HEK293 (cell line): ENCODE measurements around the gene RASSF8.
A peak's percentile ranks its signal among the peaks of the same experiment; 100 is the strongest.

ENCODE experiments used
- EGR2 ChIP-seq: fragments of 450-650 bp; formaldehyde crosslinking; IDR thresholded peaks from 2 replicates; pipeline ENCODE4 v1.5.1; 2016; ENCODE audit warnings: low read depth, missing biosample characterization, missing genetic modification characterization
- GFI1B ChIP-seq: fragments of 450-650 bp; formaldehyde crosslinking; IDR thresholded peaks from 2 replicates; pipeline ENCODE4 v1.5.1; 2016; ENCODE audit warnings: missing biosample characterization, missing genetic modification characterization
- KLF16 ChIP-seq: fragments of 450-650 bp; formaldehyde crosslinking; IDR thresholded peaks from 2 replicates; pipeline ENCODE4 v1.5.1; 2017; ENCODE audit warnings: missing biosample characterization, missing genetic modification characterization
- OSR2 ChIP-seq: fragments of 450-650 bp; formaldehyde crosslinking; IDR thresholded peaks from 2 replicates; pipeline ENCODE4 v1.5.1; 2016; ENCODE audit warnings: missing biosample characterization, missing genetic modification characterization
- PRDM1 ChIP-seq: fragments of 450-650 bp; formaldehyde crosslinking; IDR thresholded peaks from 2 replicates; pipeline ENCODE4; 2016; ENCODE audit warnings: missing biosample characterization, missing genetic modification characterization
- SCRT2 ChIP-seq: fragments of 450-650 bp; formaldehyde crosslinking; IDR thresholded peaks from 2 replicates; pipeline ENCODE4 v1.5.1; 2016; ENCODE audit warnings: missing biosample characterization, missing genetic modification characterization
- ZFP3 ChIP-seq: fragments of 450-650 bp; formaldehyde crosslinking; IDR thresholded peaks from 2 replicates; pipeline ENCODE4 v1.5.1; 2016; ENCODE audit warnings: low read depth, missing biosample characterization, missing genetic modification characterization
- ZFP37 ChIP-seq: fragments of 450-650 bp; formaldehyde crosslinking; IDR thresholded peaks from 2 replicates; pipeline ENCODE4 v1.5.1; 2016; ENCODE audit warnings: missing biosample characterization, missing genetic modification characterization
- ZNF146 ChIP-seq: fragments of 450-650 bp; formaldehyde crosslinking; IDR thresholded peaks from 2 replicates; pipeline ENCODE4 v1.5.1; 2016; ENCODE audit warnings: missing biosample characterization, missing genetic modification characterization
- ZNF169 ChIP-seq: fragments of 450-650 bp; formaldehyde crosslinking; IDR thresholded peaks from 2 replicates; pipeline ENCODE4 v1.5.1; 2016; ENCODE audit warnings: missing biosample characterization, missing genetic modification characterization
- ZNF184 ChIP-seq: fragments of 450-650 bp; IDR thresholded peaks from 2 replicates; pipeline ENCODE4 v1.5.1; 2018; ENCODE audit warnings: missing biosample characterization, mild to moderate bottlenecking, missing genetic modification characterization
- ZNF274 ChIP-seq, 2 experiments: fragments of 200-500 bp in 1 of 2; fragments of 450-650 bp in 1 of 2; sonication (Bioruptor generic) in 1 of 2; formaldehyde crosslinking in 1 of 2; IDR thresholded peaks; 2 replicates each; pipeline versions ENCODE4 v1.5.1 to v1.6.1; 2014 to 2016; ENCODE audit warnings: borderline replicate concordance in 1 of 2, inconsistent platforms in 1 of 2, low read length in 1 of 2, missing biosample characterization in 1 of 2, missing genetic modification characterization in 1 of 2
- ZNF37A ChIP-seq: fragments of 450-650 bp; IDR thresholded peaks from 2 replicates; pipeline ENCODE4 v1.5.1; 2018; ENCODE audit warnings: missing biosample characterization, missing genetic modification characterization
- ZNF501 ChIP-seq: fragments of 450-650 bp; formaldehyde crosslinking; IDR thresholded peaks from 2 replicates; pipeline ENCODE4 v1.5.1; 2016; ENCODE audit warnings: missing biosample characterization, missing genetic modification characterization
- ZNF521 ChIP-seq: fragments of 450-650 bp; formaldehyde crosslinking; IDR thresholded peaks from 2 replicates; pipeline ENCODE4 v1.5.1; 2017; ENCODE audit warnings: missing biosample characterization, mild to moderate bottlenecking, missing genetic modification characterization
- ZNF596 ChIP-seq: fragments of 450-650 bp; IDR thresholded peaks from 2 replicates; pipeline ENCODE4 v1.5.0; 2018; ENCODE audit warnings: missing biosample characterization, mild to moderate bottlenecking, missing genetic modification characterization, moderate library complexity
- ZNF621 ChIP-seq: fragments of 450-650 bp; formaldehyde crosslinking; IDR thresholded peaks from 2 replicates; pipeline ENCODE4 v1.5.1; 2017; ENCODE audit warnings: missing biosample characterization, missing genetic modification characterization
- ZNF623 ChIP-seq: fragments of 450-650 bp; formaldehyde crosslinking; IDR thresholded peaks from 2 replicates; pipeline ENCODE4 v1.5.1; 2016; ENCODE audit warnings: missing biosample characterization, missing genetic modification characterization
- ZNF660 ChIP-seq: fragments of 450-650 bp; IDR thresholded peaks from 2 replicates; pipeline ENCODE4 v1.5.1; 2018; ENCODE audit warnings: missing biosample characterization, mild to moderate bottlenecking, missing genetic modification characterization
- ZNF677 ChIP-seq: fragments of 450-650 bp; IDR thresholded peaks from 2 replicates; pipeline ENCODE4 v1.5.0; 2018; ENCODE audit warnings: missing biosample characterization, mild to moderate bottlenecking, missing genetic modification characterization, moderate library complexity
- ZNF76 ChIP-seq: fragments of 450-650 bp; formaldehyde crosslinking; IDR thresholded peaks from 2 replicates; pipeline ENCODE4; 2016; ENCODE audit warnings: low read depth, missing biosample characterization, missing genetic modification characterization, borderline replicate concordance
- ZNF768 ChIP-seq: fragments of 450-650 bp; formaldehyde crosslinking; IDR thresholded peaks from 2 replicates; pipeline ENCODE4 v1.5.1; 2018; ENCODE audit warnings: missing biosample characterization, mild to moderate bottlenecking, missing genetic modification characterization
- ZNF776 ChIP-seq: fragments of 450-650 bp; formaldehyde crosslinking; IDR thresholded peaks from 2 replicates; pipeline ENCODE4 v1.5.0; 2017; ENCODE audit warnings: missing biosample characterization, missing genetic modification characterization, borderline replicate concordance
- ZXDB ChIP-seq: fragments of 450-650 bp; formaldehyde crosslinking; IDR thresholded peaks from 2 replicates; pipeline ENCODE4 v1.5.1; 2016; ENCODE audit warnings: missing biosample characterization, missing genetic modification characterization
- TF ChIP-seq, protein P1 (sequence below): fragments of 450-650 bp; formaldehyde crosslinking; IDR thresholded peaks from 2 replicates; pipeline ENCODE4 v1.5.1; 2016; ENCODE audit warnings: missing biosample characterization, missing genetic modification characterization
- TF ChIP-seq, protein P2 (sequence below): fragments of 450-650 bp; formaldehyde crosslinking; IDR thresholded peaks from 2 replicates; pipeline ENCODE4 v1.5.1; 2017; ENCODE audit warnings: missing biosample characterization, missing genetic modification characterization
- TF ChIP-seq, protein P3 (sequence below): fragments of 450-650 bp; formaldehyde crosslinking; IDR thresholded peaks from 2 replicates; pipeline ENCODE4 v1.5.1; 2017; ENCODE audit warnings: missing biosample characterization, missing genetic modification characterization
- TF ChIP-seq, protein P4 (sequence below): fragments of 450-650 bp; IDR thresholded peaks from 2 replicates; pipeline ENCODE4 v1.5.1; 2018; ENCODE audit warnings: missing biosample characterization, missing genetic modification characterization
- TF ChIP-seq, protein P5 (sequence below): fragments of 450-650 bp; formaldehyde crosslinking; IDR thresholded peaks from 2 replicates; pipeline ENCODE4 v1.5.1; 2016; ENCODE audit warnings: missing biosample characterization, missing genetic modification characterization, low read depth
- TF ChIP-seq, protein P6 (sequence below): fragments of 450-650 bp; formaldehyde crosslinking; IDR thresholded peaks from 2 replicates; pipeline ENCODE4 v1.5.1; 2016; ENCODE audit warnings: missing biosample characterization, missing genetic modification characterization

The RASSF8 gene

DNA sequence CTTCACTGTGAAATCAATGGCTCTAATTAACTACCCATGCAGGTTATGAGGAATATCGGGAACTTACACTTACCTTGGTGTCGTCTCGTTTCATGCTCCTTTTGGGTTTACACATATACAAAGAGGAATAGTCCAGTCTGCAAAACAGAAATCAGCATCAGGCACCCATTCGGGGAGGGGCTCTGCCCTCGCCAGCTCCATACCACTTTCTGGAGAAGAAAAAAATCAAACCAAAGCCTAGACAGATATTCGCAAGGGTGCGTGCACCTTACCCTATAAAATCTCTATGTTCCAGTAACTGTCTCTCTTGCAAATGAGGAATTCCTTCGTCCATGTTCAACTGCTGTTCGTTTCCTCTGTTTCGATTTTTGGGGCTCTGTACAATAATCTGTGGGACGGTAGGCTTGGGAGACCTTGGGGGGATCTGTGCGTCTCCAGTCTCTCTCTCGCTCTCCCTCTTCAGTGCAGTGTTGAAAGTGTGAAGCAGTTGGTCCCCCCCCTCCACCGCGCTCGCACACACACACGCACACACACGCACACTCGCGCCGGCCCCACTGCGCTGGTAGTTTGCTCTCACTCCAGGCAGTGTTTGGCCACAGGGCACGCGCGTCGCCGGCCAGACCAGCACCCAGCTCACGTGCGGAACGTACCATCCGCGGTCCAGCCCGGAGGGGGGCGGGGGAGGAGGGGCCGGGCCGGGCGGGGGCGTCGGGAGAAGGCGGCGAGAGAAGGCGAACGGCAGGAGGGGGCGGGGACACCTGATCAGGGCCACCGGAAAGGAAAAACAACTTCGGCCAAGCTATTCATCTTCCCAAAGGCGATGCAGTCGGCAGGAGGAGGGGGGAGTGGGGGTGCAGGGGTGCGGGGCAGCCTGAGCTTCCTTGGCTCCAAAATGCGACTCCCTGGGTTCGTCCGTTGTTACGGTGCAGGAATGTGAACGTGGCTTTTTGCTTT lies 166.2 kb downstream of the RASSF8 start, which contains the start of gene BHLHE41 (continued):
- TF ChIP-seq, protein P1, sequence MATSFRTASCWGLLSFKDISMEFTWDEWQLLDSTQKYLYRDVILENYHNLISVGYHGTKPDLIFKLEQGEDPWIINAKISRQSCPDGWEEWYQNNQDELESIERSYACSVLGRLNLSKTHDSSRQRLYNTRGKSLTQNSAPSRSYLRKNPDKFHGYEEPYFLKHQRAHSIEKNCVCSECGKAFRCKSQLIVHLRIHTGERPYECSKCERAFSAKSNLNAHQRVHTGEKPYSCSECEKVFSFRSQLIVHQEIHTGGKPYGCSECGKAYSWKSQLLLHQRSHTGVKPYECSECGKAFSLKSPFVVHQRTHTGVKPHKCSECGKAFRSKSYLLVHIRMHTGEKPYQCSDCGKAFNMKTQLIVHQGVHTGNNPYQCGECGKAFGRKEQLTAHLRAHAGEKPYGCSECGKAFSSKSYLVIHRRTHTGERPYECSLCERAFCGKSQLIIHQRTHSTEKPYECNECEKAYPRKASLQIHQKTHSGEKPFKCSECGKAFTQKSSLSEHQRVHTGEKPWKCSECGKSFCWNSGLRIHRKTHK (tag by site-specific recombination), result no peak
- TF ChIP-seq, protein P2, sequence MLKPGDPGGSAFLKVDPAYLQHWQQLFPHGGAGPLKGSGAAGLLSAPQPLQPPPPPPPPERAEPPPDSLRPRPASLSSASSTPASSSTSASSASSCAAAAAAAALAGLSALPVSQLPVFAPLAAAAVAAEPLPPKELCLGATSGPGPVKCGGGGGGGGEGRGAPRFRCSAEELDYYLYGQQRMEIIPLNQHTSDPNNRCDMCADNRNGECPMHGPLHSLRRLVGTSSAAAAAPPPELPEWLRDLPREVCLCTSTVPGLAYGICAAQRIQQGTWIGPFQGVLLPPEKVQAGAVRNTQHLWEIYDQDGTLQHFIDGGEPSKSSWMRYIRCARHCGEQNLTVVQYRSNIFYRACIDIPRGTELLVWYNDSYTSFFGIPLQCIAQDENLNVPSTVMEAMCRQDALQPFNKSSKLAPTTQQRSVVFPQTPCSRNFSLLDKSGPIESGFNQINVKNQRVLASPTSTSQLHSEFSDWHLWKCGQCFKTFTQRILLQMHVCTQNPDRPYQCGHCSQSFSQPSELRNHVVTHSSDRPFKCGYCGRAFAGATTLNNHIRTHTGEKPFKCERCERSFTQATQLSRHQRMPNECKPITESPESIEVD (tag by site-specific recombination), result no peak
- TF ChIP-seq, protein P3, sequence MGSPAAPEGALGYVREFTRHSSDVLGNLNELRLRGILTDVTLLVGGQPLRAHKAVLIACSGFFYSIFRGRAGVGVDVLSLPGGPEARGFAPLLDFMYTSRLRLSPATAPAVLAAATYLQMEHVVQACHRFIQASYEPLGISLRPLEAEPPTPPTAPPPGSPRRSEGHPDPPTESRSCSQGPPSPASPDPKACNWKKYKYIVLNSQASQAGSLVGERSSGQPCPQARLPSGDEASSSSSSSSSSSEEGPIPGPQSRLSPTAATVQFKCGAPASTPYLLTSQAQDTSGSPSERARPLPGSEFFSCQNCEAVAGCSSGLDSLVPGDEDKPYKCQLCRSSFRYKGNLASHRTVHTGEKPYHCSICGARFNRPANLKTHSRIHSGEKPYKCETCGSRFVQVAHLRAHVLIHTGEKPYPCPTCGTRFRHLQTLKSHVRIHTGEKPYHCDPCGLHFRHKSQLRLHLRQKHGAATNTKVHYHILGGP (tag by site-specific recombination), result no peak
- TF ChIP-seq ZNF184 (tag by site-specific recombination), result no peak
- TF ChIP-seq ZFP3, result 0 out of 2 replicates have a peak, but pooled peaks have one; percentile 39
- no peak for TF ChIP-seq SCRT2
- no peak for TF ChIP-seq ZNF37A (tag by site-specific recombination)
- TF ChIP-seq ZFP37 (tag by site-specific recombination), result peak; percentile 47; the same call in 1 of the 2 replicates
- TF ChIP-seq PRDM1, result peak; percentile 56
- peak; percentile 29; the same call in 1 of the 2 replicates for TF ChIP-seq ZNF596 (tag by site-specific recombination)
- TF ChIP-seq EGR2 (tag by site-specific recombination), result peak; percentile 66
- TF ChIP-seq ZNF521, result no peak
- TF ChIP-seq, protein P4, sequence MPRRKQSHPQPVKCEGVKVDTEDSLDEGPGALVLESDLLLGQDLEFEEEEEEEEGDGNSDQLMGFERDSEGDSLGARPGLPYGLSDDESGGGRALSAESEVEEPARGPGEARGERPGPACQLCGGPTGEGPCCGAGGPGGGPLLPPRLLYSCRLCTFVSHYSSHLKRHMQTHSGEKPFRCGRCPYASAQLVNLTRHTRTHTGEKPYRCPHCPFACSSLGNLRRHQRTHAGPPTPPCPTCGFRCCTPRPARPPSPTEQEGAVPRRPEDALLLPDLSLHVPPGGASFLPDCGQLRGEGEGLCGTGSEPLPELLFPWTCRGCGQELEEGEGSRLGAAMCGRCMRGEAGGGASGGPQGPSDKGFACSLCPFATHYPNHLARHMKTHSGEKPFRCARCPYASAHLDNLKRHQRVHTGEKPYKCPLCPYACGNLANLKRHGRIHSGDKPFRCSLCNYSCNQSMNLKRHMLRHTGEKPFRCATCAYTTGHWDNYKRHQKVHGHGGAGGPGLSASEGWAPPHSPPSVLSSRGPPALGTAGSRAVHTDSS (tag by site-specific recombination), result no peak
- no peak for TF ChIP-seq ZNF274 (IDR thresholded peaks at IDR 0.05; ENCODE audit: low read length)
- no peak for TF ChIP-seq ZNF274 (tag by site-specific recombination; IDR thresholded peaks at IDR 0.05; ENCODE audit: borderline replicate concordance)
- TF ChIP-seq ZNF776, result no peak
- TF ChIP-seq ZXDB (tag by site-specific recombination), result no peak
- TF ChIP-seq ZNF169, result no peak
- no peak for TF ChIP-seq ZNF677 (tag by site-specific recombination)
- TF ChIP-seq, protein P5, sequence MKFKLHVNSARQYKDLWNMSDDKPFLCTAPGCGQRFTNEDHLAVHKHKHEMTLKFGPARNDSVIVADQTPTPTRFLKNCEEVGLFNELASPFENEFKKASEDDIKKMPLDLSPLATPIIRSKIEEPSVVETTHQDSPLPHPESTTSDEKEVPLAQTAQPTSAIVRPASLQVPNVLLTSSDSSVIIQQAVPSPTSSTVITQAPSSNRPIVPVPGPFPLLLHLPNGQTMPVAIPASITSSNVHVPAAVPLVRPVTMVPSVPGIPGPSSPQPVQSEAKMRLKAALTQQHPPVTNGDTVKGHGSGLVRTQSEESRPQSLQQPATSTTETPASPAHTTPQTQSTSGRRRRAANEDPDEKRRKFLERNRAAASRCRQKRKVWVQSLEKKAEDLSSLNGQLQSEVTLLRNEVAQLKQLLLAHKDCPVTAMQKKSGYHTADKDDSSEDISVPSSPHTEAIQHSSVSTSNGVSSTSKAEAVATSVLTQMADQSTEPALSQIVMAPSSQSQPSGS (tag by site-specific recombination), result no peak
- TF ChIP-seq ZNF621 (tag by site-specific recombination), result no peak
- no peak for TF ChIP-seq OSR2 (tag by site-specific recombination)
- no peak for TF ChIP-seq ZNF146 (tag by site-specific recombination)
- peak; percentile 51; the same call in 1 of the 2 replicates for TF ChIP-seq KLF16 (tag by site-specific recombination)
- TF ChIP-seq ZNF76 (tag by site-specific recombination), result no peak; the same call in 1 of the 2 replicates
- peak; percentile 90 for TF ChIP-seq ZNF501 (tag by site-specific recombination)
- no peak for TF ChIP-seq ZNF768 (tag by site-specific recombination)
- TF ChIP-seq, protein P6, sequence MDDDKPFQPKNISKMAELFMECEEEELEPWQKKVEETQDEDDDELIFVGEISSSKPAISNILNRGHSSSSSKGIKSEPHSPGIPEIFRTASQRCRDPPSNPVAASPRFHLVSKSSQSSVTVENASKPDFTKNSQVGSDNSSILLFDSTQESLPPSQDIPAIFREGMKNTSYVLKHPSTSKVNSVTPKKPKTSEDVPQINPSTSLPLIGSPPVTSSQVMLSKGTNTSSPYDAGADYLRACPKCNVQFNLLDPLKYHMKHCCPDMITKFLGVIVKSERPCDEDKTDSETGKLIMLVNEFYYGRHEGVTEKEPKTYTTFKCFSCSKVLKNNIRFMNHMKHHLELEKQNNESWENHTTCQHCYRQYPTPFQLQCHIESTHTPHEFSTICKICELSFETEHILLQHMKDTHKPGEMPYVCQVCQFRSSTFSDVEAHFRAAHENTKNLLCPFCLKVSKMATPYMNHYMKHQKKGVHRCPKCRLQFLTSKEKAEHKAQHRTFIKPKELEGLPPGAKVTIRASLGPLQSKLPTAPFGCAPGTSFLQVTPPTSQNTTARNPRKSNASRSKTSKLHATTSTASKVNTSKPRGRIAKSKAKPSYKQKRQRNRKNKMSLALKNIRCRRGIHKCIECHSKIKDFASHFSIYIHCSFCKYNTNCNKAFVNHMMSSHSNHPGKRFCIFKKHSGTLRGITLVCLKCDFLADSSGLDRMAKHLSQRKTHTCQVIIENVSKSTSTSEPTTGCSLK, result no peak
- TF ChIP-seq ZNF660, result no peak
- no peak for TF ChIP-seq ZNF623 (tag by site-specific recombination)
- TF ChIP-seq GFI1B (tag by site-specific recombination), result peak; percentile 40; the same call in 1 of the 2 replicates
